Measurements from ENCODE around the gene USP51. TPM values are rescaled to one million over a fixed set of nuclear protein-coding genes. Genes with fewer than 3 reads are reported as not detected.
"Not testable (repeated sequence)": the region's sequence is repeated elsewhere in the genome, so short reads cannot be mapped to it uniquely, and the experiment has no call there.

The USP51 gene
- total RNA-seq, 2 donors from 2014 or later: 1.7 to 2.2 TPM

GRCh38 chrX:55452833-55453124, 36.9 kb downstream of the USP51 start:
- Histone ChIP-seq H3K4me1 (no peaks in the 10 kb centered on the region), H3K9me3 (no peaks in the 10 kb centered on the region), H3K27ac (peak overlapping the region; percentile 86 to 88), H3K27me3 (no peaks in the 10 kb centered on the region), H3K36me3 (no peaks in the 10 kb centered on the region), H3K4me3 (peak overlapping the region; percentile 61 to 68)
- TF ChIP-seq CTCF (IDR thresholded peaks at IDR 0.05): no peak
- DNase-seq (ENCODE audit: low spot score): no peak

- no peak for TF ChIP-seq CTCF (IDR thresholded peaks at IDR 0.05)
- Histone ChIP-seq H3K4me3 (peak within 1 kb of the TSS; percentile 61 to 68), H3K27ac (peak within 1 kb of the TSS; percentile 86 to 88), H3K4me1 (no peaks in the 10 kb centered on the region), H3K9me3 (no peaks in the 10 kb centered on the region), H3K27me3 (no peaks in the 10 kb centered on the region), H3K36me3 (no peaks in the 10 kb centered on the region)
- DNase-seq (ENCODE audit: low spot score): peak; percentile 80
These were observed 37.4 kb downstream of the USP51 start, which contains the start of gene MAGEH1 for GRCh38 chrX:55451990-55452832. Gene MAGEH1 (plus strand): TSS chrX:55452127. CDS start chrX:55452375, 248 bp downstream.

GRCh38 chrX:55451626-55451989, 38.0 kb downstream of the USP51 start:
- Histone ChIP-seq H3K36me3 (no peaks in the 10 kb centered on the region), H3K4me3 (peak overlapping the region; percentile 61 to 68), H3K9me3 (no peaks in the 10 kb centered on the region), H3K27ac (peak overlapping the region; percentile 86 to 88), H3K27me3 (no peaks in the 10 kb centered on the region), H3K4me1 (no peaks in the 10 kb centered on the region)
- TF ChIP-seq CTCF (IDR thresholded peaks at IDR 0.05): no peak
- DNase-seq (ENCODE audit: low spot score): no peak

GRCh38 chrX:55451141-55451540, 38.5 kb downstream of the USP51 start:
- H3K9me3 ChIP-seq: no peaks in the 10 kb centered on the region
- H3K36me3 ChIP-seq: no peaks in the 10 kb centered on the region
- no peaks in the 10 kb centered on the region for H3K4me1 ChIP-seq
- no peaks in the 10 kb centered on the region for H3K27me3 ChIP-seq
- H3K4me3 ChIP-seq: peak overlapping the region; percentile 61 to 68
- no peak for TF ChIP-seq CTCF (IDR thresholded peaks at IDR 0.05)
- no peak for DNase-seq (ENCODE audit: low spot score)
- H3K27ac ChIP-seq: peak overlapping the region in 1 of 2 donors; percentile 86

GRCh38 chrX:55450259-55450658, 39.4 kb downstream of the USP51 start:
- H3K27me3 ChIP-seq: no peaks in the 10 kb centered on the region
- no peaks in the 10 kb centered on the region for H3K36me3 ChIP-seq
- no peak for DNase-seq (ENCODE audit: low spot score)
- H3K4me1 ChIP-seq: no peaks in the 10 kb centered on the region
- no peak overlapping the region for H3K4me3 ChIP-seq
- H3K9me3 ChIP-seq: no peaks in the 10 kb centered on the region
- TF ChIP-seq CTCF (IDR thresholded peaks at IDR 0.05): peak in 1 of 2 donors; percentile 34
- no peak overlapping the region for H3K27ac ChIP-seq

- not testable (repeated sequence) for H3K27ac ChIP-seq; H3K4me3 ChIP-seq; DNase-seq (ENCODE audit: low spot score); H3K27me3 ChIP-seq; H3K36me3 ChIP-seq; H3K4me1 ChIP-seq; H3K9me3 ChIP-seq
These were observed 46.2 kb downstream of the USP51 start for GRCh38 chrX:55443468-55443867.

Small RNAs within 50 kb of the gene (microRNA-seq; reads per million reads assigned to microRNA genes)
- 0 reads per million in 2 donors for gene MIR4536-1 (ENCODE audit: borderline number of aligned reads in 2 of 2, borderline replicate concordance in 1 of 2)
- gene MIR4536-2 (ENCODE audit: borderline number of aligned reads in 2 of 2, borderline replicate concordance in 1 of 2): 0 reads per million in 2 donors

Other genes with a start within 250 kb of the USP51 start
- not detected for gene PAGE3, start 224.9 kb downstream of the USP51 start, total RNA-seq
- gene MAGEH1, start 37.7 kb downstream of the USP51 start, total RNA-seq: 10 to 100 TPM; 26.7 to 28.2 TPM
- gene FOXR2, start 133.6 kb upstream of the USP51 start, total RNA-seq: not detected
- 10 to 100 TPM in 1 of 2 donors, 1 to 10 TPM in 1; 7.2 to 12.4 TPM for gene RRAGB, start 227.9 kb upstream of the USP51 start, total RNA-seq